KOPT-K1 (cell line): Measurements from ENCODE around the gene GRIN3A.
"Not testable (repeated sequence)": the region's sequence is repeated elsewhere in the genome, so short reads cannot be mapped to it uniquely, and the experiment has no call there.

Experiments
- H3K27ac ChIP-seq: fragments of 200-600 bp; sonication (generic); 2 replicates; pipeline ENCODE4 v1.5.1; 2016; ENCODE audit warnings: antibody characterized with exemption, mild to moderate bottlenecking, low read depth, low read length; ENCODE audit not compliant: poor library complexity, severe bottlenecking
- H3K36me3 ChIP-seq: fragments of 200-600 bp; sonication (generic); 2 replicates; pipeline ENCODE4 v1.5.1; 2017; ENCODE audit warnings: antibody characterized with exemption, mild to moderate bottlenecking, low read length, moderate library complexity; ENCODE audit not compliant: insufficient read depth
- H3K9me3 ChIP-seq: fragments of 200-600 bp; sonication (generic); 2 replicates; pipeline ENCODE4 v1.5.1; 2017; ENCODE audit warnings: antibody characterized with exemption, low read length, mild to moderate bottlenecking; ENCODE audit not compliant: insufficient read depth, poor library complexity, severe bottlenecking

The GRIN3A gene

DNA sequence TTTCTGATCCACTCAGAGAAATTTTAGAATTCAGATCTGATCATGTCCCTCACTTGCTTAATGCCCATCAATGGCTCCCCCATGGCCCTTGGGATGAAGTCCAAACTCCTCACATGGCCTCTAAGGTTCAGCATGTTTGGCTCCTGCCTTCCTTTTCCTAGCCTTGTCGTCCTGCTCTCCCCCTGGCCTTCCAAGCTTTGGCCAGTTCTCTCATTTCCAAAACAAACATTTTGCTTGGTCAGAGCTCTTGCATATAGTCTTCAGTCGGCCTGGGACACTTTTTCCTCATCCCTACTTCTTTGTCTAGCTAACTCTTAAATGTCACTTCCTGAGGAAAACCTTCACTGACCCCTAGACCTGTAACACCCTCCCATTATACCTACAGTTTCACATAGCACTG is 106.6 kb downstream of the GRIN3A start:
- Histone ChIP-seq H3K36me3 (no peaks in the 10 kb centered on the region), H3K9me3 (no peaks in the 10 kb centered on the region), H3K27ac (no peak overlapping the region)

DNA sequence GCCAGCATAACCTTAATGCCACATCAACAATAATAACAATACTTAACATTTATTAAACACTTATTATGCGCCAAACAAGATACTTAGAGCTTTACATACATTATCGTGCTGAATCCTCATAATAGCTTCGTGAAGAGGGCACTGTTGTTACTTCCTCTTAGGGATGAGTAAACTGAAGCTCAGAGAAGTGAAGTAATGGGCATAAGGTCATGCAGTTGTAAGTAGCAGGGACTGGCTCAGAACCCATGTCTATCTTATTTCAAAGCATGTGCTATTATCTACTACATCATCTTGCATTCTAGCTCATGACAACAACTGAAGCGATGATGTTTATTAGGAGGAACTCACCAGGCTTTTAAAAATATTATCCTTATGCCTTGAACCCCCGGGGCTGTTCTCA is 108.8 kb downstream of the GRIN3A start:
- no peaks in the 10 kb centered on the region for H3K9me3 ChIP-seq
- no peak overlapping the region for H3K27ac ChIP-seq

DNA sequence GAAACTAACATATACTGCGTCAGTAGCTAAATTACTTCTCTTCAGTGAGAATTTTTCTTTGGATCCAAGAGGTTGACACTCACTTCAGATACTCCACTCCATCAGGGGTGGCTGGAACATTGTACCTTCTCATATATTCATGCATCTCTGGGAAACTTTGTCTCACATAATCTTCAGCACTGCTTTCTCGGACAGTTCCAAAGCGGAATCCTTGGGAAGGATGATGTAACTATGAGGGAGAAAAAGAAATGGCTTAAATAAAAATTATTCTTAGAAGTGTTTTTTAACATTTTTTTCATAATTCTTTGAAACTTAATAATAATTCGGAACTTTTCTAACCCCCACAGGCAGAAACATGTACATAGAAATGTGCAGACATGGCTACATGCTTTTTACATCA is 110.3 kb downstream of the GRIN3A start:
- no peak overlapping the region for H3K27ac ChIP-seq
- H3K36me3 ChIP-seq, result no peaks in the 10 kb centered on the region
- H3K9me3 ChIP-seq, result no peaks in the 10 kb centered on the region

More for the DNA sequence above, 108.8 kb downstream of the GRIN3A start:
- no peaks in the 10 kb centered on the region for H3K36me3 ChIP-seq

DNA sequence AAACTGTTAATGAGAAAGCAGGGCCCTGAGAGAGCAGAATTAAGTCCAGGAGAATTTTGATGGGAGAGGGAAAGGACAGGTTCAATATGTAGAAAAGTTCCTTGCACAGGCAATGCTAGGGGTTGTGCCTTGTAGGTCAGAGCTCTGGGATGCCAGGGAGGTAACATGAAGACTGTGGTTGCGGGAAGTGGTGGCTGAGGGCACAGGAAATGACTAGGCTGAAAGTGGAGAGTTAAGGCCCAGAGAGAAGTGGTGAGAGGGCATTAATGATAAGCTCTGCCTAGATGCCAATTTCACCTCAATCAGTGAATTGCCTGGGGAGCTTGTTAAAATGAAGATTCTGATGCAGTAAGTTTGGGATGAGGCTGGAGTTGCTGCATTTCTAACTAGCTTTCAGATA is 112.2 kb downstream of the GRIN3A start:
- no peaks in the 10 kb centered on the region for H3K36me3 ChIP-seq
- H3K27ac ChIP-seq, result no peak overlapping the region
- H3K9me3 ChIP-seq, result no peaks in the 10 kb centered on the region

DNA sequence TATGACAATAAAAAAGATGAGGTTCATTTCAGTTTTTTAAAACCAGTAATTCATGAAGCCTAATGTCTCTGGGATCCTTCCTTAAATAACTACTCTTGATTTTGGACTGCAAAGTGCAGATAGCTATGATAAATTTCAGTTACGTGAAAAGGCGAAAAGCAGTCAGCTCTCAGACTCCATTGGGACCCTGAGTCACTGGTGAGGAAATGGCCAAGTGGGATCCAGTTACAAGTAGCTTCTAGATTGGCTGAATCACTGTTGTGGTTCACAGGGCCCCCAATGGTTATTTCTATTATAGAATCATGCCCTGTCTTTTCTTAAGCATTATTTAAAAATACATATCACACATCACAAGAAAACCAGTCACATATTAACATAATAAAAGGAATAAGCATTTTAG is 112.6 kb downstream of the GRIN3A start:
- no peak overlapping the region for H3K27ac ChIP-seq
- no peaks in the 10 kb centered on the region for H3K36me3 ChIP-seq
- no peaks in the 10 kb centered on the region for H3K9me3 ChIP-seq

DNA sequence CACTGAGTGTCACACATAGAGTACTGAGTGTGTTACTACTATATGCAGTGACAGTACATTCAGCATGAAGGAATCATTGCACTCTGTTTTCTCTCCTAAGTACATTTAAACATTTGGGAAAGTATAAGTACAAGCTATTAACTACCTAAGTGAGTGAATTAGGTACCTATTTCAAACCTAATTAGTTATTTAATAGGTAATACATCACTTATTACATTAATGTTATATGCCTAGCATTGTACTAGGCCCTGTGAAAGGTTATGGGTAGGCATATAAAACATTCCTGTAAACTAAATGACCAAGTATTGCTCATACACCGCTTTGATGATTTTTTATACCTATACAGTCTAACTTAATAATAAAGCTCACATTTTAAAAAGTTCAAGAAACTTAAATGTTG is 118.0 kb downstream of the GRIN3A start:
- Histone ChIP-seq H3K36me3 (no peaks in the 10 kb centered on the region), H3K27ac (no peak overlapping the region), H3K9me3 (no peaks in the 10 kb centered on the region)

DNA sequence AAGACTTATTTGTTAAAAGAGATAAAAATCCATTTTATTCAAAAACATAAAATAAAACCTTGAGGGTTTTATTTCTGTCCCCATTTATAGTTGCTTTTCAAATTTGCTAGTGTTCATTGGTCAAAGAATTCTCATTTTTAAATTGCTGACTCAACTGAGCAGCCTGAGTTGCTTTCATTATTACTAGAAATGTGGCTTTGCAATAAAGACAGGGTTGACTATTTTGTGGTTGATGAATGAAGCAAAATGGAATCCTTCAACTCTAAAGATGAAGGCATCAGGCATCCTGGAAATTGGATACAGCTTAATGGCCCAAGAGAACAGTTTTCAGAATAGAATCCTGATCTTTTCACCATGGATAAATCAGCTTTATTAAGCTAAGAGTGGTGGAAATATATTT is 119.7 kb downstream of the GRIN3A start:
- H3K9me3 ChIP-seq, result no peaks in the 10 kb centered on the region
- no peak overlapping the region for H3K27ac ChIP-seq
- no peaks in the 10 kb centered on the region for H3K36me3 ChIP-seq

DNA sequence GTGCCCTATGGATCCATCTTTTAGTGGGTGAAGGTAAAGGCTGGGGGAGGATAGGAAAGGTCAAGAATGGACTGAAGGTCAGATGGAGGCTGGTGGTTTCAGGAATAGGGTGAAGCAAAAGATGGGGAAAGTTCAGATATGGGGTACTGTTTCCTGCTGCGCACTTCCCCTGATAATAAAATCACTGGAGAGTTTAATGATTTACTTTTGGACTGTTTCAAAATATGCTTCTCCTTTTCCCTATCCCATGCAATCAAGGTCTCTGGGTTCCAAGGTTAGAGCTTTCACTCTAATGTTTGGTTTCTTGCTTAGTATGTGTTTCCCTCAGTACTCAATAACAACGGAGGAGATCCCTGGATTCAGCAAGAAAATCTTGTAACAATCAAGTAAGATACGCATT is 132.9 kb downstream of the GRIN3A start:
- no peaks in the 10 kb centered on the region for H3K36me3 ChIP-seq
- H3K27ac ChIP-seq, result no peak overlapping the region
- no peaks in the 10 kb centered on the region for H3K9me3 ChIP-seq

DNA sequence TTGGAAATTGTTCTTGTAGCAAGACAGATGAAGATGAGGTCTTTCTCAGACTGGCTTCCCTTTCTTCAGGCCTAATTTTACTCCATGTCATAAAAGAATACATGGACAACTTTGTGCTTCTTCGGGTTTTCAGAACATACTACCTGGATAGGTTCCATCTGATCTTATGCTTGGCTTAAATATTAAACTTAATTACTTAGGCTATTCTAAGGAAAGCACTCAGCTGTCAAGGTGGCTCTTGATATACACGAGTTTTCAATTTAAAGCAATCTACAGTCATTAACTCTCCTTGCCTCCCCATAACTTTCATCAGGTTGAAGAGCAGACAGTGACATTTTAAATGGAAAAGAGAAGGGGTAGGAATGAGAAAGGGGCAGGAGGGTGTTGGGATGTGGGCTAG is 134.2 kb downstream of the GRIN3A start:
- H3K36me3 ChIP-seq, result no peaks in the 10 kb centered on the region
- H3K27ac ChIP-seq, result no peak overlapping the region
- no peaks in the 10 kb centered on the region for H3K9me3 ChIP-seq

DNA sequence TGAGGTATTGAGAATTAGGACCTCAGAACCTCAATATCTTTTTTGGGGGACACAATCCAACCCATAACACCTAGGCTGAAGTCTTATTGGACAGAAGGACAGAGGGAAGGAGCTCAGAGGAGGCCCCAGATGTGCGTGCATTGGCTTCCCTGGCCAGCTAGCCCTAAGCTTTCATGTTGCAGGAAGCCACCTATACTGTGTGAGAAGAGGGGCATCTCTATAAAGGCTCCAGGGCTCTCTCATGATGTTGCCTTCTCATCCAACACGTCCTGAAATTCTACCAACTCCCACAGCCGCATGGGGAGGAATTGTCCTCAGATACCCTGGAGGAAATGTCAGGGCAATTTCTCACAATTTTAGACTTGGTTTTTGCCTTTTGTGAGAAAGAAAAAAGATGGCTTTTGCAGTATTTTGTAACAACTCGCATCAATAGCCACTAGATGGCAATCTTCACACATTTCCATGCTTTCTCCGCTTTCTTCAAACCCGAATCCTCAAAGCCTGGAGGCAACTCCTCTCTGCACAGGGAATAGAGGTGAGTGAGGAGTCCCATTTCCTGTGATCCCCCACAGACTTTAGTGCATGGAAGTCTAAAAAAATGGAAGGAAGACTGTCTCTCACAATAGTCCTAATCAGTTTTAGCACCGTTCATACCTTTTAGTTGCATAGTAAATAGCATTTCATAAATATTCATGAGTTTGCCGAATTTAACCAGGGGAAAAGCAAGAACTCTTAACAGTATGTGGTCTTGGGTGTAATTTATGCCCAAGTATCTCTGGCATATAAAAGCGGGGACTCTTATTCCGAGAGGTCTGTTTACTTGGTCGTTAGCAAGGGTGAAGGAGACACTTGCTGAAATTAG is 136.3 kb downstream of the GRIN3A start:
- no peaks in the 10 kb centered on the region for H3K36me3 ChIP-seq
- H3K27ac ChIP-seq, result no peak overlapping the region
- H3K9me3 ChIP-seq, result no peaks in the 10 kb centered on the region

DNA sequence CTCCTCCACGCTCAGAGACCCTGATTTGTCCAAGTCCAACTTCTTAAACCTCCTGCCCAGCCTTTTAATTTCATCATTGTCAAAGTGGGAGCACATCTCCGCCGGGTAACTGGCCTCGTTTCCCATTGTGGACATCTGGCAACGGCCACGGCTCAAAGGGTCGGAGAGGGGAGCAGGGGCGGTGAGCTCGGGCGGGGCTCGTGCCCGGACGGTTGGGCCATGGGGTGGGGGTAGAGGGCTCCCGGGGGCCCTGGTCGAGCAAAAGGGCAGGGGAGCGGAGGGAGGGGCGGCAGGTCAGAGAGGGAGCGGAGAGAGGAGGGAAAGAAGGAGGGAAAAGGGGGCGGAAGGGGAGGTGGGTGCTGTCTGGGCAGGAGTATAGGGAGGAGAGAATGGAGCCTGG is 143.7 kb downstream of the GRIN3A start, which contains the start of gene PPP3R2:
TSS of gene PPP3R2 (minus strand) at position 174 of the 400 bp plus-strand sequence. CDS start at position 126, 48 bp downstream.
- Histone ChIP-seq H3K9me3 (no peaks in the 10 kb centered on the region), H3K27ac (no peak within 1 kb of the TSS), H3K36me3 (no peaks in the 10 kb centered on the region)

DNA sequence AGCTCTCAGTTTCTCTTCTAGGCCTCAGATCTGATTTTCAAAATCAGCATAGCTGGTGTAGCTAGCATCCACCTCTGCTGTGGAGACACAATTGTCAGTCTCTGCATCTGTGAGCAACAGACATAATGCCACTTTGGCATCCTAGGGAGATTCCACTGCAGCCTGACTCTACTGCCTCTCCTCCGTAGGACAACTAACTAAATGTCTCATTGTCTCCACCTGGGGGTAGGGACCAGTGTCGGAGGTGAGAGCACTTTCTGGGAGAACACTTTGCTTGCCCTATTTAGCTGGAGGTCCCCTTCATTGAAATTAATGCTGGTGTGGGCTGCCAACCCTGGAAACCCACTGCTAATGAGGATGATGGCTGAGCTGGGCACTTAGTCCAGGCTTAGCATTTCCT is 145.1 kb downstream of the GRIN3A start:
- Histone ChIP-seq H3K27ac (no peak overlapping the region), H3K9me3 (no peaks in the 10 kb centered on the region), H3K36me3 (no peaks in the 10 kb centered on the region)

DNA sequence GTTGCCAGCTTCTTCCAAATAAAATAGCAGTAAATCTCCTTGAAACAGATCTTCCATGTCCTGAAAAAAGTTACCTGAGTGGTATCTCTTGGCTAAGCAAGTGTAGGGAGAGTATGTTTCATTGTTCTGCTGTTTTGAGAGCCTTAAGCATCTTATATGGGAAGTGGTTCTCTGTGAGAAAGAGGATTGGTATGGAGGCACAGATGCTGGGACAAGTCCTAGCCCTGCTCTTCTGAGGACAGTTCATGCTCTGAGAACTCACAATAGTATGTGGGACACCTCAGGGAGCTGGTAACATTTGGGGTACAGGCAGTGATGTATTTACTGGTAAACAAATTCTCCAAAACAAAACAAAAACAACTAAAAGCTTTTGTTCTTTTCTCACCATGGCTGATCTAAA is 145.7 kb downstream of the GRIN3A start:
- Histone ChIP-seq H3K9me3 (no peaks in the 10 kb centered on the region), H3K27ac (no peak overlapping the region), H3K36me3 (no peaks in the 10 kb centered on the region)

DNA sequence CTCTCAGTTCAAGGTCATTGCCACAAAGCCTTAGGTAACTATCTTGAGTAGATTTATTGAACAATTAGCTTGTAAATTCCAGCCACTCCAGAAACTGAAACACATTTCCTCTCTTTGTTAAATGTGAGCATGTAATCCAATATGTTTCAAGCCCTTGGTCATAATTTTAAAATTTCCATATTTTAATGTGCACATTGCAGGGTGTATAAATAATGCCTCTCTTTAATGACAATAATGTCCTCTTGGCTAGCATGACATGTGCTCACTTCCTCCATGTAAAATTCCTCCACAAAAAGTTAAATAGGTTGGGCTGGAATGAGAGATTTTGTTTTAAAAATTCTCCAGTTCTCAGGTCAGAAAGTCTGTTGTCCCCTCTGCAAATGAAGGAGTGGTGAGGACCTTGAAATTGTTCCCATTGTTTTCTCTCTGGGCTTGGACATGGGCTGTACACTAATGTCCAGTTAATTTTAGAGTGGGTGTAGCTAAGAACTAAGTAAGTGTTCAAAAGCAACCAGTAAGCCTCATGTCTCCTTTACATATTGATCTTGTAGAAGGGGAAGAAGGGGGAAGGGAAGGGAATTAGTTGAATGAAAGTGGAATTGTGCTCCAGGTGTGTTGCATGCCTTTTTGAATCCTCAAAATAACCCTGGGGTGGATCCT is 146.5 kb downstream of the GRIN3A start:
- H3K36me3 ChIP-seq, result no peaks in the 10 kb centered on the region
- no peak overlapping the region for H3K27ac ChIP-seq
- no peaks in the 10 kb centered on the region for H3K9me3 ChIP-seq

DNA sequence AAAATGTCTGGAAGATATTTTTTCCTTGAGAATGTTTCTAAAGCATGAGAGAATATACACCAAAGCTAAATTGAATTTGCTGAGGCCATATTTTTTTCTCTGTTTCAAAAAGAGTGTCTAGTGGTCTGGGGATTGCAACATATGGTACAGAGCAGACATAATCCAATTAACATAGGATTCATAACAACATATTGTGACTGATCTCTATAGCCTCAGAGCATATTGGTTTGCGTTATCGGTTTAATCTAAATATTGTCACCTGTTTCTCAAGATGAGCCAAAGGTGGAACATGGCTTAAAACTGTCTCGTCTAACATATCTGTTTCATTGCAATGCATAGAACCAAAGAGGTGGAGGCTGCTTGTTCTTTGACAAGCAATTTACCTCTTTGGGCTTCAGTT is 147.5 kb downstream of the GRIN3A start:
- no peaks in the 10 kb centered on the region for H3K36me3 ChIP-seq
- H3K27ac ChIP-seq, result no peak overlapping the region
- no peaks in the 10 kb centered on the region for H3K9me3 ChIP-seq

DNA sequence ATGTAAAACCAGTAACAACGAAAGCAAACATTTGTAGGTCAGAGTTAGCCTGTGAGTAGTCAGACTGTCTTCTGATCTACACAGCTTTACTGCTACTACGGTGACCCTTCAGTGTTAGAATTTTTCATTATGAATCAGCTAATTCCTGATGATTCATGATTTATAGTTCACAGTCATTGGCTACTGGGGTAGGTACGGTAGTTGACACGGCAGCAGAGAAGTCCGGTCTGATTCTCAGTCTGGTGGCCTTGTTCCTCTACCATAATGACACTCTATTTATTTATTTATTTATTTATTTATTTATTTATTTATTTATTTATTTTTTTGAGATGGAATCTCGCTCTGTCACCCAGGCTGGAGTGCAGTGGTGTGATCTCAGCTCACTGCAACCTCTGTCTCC is 148.4 kb downstream of the GRIN3A start:
- not testable (repeated sequence) for H3K27ac ChIP-seq, H3K36me3 ChIP-seq

More for the DNA sequence above, 148.4 kb downstream of the GRIN3A start:
- H3K9me3 ChIP-seq, result not testable (repeated sequence)
